GM21367 (cell line): ENCODE measurements around the gene CELSR2.
"Not testable (repeated sequence)": the region's sequence is repeated elsewhere in the genome, so short reads cannot be mapped to it uniquely, and the experiment has no call there.

Experiments used
- ATAC-seq: cut with Tn5 transposase; IDR thresholded peaks from one replicate; pipeline ENCODE4 v1.9.1; 2021; ENCODE audit not compliant: unreplicated experiment

CELSR2 gene

GRCh38 chr1:109277434-109278204 is 28.3 kb downstream of the CELSR2 start:
- ATAC-seq: peak; percentile 61

- no peak for ATAC-seq
Observed at GRCh38 chr1:109279615-109280278, 30.4 kb downstream of the CELSR2 start.

GRCh38 chr1:109280862-109281261 is 31.5 kb downstream of the CELSR2 start:
- ATAC-seq: no peak

GRCh38 chr1:109281680-109282496 is 32.5 kb downstream of the CELSR2 start:
- no peak for ATAC-seq

- no peak for ATAC-seq
Observed at GRCh38 chr1:109282497-109282951, 33.2 kb downstream of the CELSR2 start.

- peak; percentile 87 for ATAC-seq
Observed at GRCh38 chr1:109282952-109283747, 33.8 kb downstream of the CELSR2 start, which contains the start of gene PSRC1. Gene PSRC1, minus strand, starts transcription at chr1:109283145.

- ATAC-seq: no peak
Observed at GRCh38 chr1:109283748-109284600, 34.6 kb downstream of the CELSR2 start.

- ATAC-seq: not testable (repeated sequence)
Observed at GRCh38 chr1:109286762-109287161, 37.4 kb downstream of the CELSR2 start.

GRCh38 chr1:109290137-109290536 is 40.8 kb downstream of the CELSR2 start:
- ATAC-seq: no peak

- ATAC-seq: no peak
Observed at GRCh38 chr1:109290998-109291397, 41.7 kb downstream of the CELSR2 start.

- no peak for ATAC-seq
Observed at GRCh38 chr1:109292364-109292763, 43.0 kb downstream of the CELSR2 start.

GRCh38 chr1:109293026-109293425 is 43.7 kb downstream of the CELSR2 start:
- ATAC-seq: no peak

- ATAC-seq: no peak
Observed at GRCh38 chr1:109294481-109294880, 45.1 kb downstream of the CELSR2 start.

GRCh38 chr1:109295712-109296415 is 46.5 kb downstream of the CELSR2 start:
- no peak for ATAC-seq

GRCh38 chr1:109296782-109297181 is 47.4 kb downstream of the CELSR2 start:
- ATAC-seq: no peak

- ATAC-seq: no peak
Observed at GRCh38 chr1:109298666-109299557, 49.6 kb downstream of the CELSR2 start.

GRCh38 chr1:109299558-109300343 is 50.4 kb downstream of the CELSR2 start:
- ATAC-seq: no peak
